Prostate gland (tissue), 2 donors: ENCODE measurements around the gene GNB1.

Experiments
- POLR2A ChIP-seq: fragments of 450-650 bp; IDR thresholded peaks from one replicate; pipeline ENCODE4 v1.6.1; 2016; ENCODE audit warnings: antibody characterized with exemption, mild to moderate bottlenecking
- POLR2AphosphoS5 ChIP-seq: sonication (generic); formaldehyde crosslinking; IDR thresholded peaks from one replicate; pipeline ENCODE4 v1.6.1; 2017; ENCODE audit warnings: antibody characterized with exemption
- TF ChIP-seq, protein P1 (sequence below), 4 experiments: fragments of 200-600 bp in 2 of 4; fragments of 450-650 bp in 2 of 4; sonication (generic) in 2 of 4; IDR thresholded peaks; 1 replicate in 3 of 4; 2 replicates in 1 of 4; pipeline ENCODE4 v1.5.1; 2016 to 2019; ENCODE audit warnings: antibody characterized with exemption in 4 of 4, mild to moderate bottlenecking in 2 of 4, moderate library complexity in 2 of 4

DNA sequence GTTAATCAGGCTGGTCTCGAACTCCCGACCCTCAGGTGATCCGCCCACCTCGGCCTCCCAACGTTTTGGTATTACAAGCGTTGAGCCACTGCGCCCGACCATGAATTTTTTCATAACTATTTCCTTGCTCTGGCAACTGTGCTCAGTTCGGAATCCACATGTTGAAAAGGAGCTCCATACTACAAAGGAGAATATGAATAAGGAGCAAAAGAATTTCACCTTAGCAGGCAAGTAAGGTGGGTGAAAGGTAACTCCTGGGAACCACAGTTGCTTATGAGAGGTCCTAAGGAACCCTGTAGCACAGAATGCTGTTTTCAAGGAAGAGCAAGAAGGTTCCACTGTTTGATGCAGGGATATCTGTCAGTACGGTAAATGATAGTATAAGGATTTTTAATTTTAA is 82.7 kb downstream of the GNB1 start:
- TF ChIP-seq, protein P1, sequence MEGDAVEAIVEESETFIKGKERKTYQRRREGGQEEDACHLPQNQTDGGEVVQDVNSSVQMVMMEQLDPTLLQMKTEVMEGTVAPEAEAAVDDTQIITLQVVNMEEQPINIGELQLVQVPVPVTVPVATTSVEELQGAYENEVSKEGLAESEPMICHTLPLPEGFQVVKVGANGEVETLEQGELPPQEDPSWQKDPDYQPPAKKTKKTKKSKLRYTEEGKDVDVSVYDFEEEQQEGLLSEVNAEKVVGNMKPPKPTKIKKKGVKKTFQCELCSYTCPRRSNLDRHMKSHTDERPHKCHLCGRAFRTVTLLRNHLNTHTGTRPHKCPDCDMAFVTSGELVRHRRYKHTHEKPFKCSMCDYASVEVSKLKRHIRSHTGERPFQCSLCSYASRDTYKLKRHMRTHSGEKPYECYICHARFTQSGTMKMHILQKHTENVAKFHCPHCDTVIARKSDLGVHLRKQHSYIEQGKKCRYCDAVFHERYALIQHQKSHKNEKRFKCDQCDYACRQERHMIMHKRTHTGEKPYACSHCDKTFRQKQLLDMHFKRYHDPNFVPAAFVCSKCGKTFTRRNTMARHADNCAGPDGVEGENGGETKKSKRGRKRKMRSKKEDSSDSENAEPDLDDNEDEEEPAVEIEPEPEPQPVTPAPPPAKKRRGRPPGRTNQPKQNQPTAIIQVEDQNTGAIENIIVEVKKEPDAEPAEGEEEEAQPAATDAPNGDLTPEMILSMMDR (IDR thresholded peaks at IDR 0.05) = no peak
- TF ChIP-seq POLR2AphosphoS5 (no peak), POLR2A (no peak)
